HT-29 (cell line): ENCODE measurements around the gene SLC16A4. TPM values are rescaled to one million over a fixed set of nuclear protein-coding genes. Genes with fewer than 3 reads are reported as not detected.
A peak's percentile ranks its signal among the peaks of the same experiment; 100 is the strongest.

ENCODE experiments used
- DNase-seq: peaks from one replicate; pipeline ENCODE4 v3.0.0-alpha.2; 2015; ENCODE audit warnings: low spot score
- total RNA-seq: library from RNA; depleted of rRNA; stranded (reverse); fragments of >200 nt; shearing (Covaris generic); gene quantifications from 2 replicates; pipeline ENCODE4 v1.2.3, GENCODE V29; 2014

SLC16A4 gene
- total RNA-seq, 1 experiment from 2014 or later: 4.8 TPM

DNA sequence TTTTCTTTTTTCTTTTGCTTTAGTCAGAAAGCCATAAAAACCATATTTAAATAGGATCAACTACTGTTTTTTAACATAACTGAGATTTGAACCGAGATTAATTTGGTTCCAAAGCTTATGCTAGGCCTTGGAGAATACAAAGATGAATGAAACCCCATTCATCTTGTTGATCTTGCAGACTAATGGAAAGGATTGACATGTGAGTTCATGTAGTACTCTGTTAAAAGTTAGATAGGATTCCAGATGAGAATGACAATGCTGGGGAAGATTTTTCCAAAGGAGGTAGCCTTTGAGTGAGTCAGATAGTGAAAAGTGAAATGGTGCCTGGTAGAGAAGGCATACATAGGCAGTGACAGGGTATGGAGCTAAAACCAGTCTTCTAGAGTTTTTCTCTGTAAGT, 29.0 kb downstream of the SLC16A4 start:
- DNase-seq: no peak

DNA sequence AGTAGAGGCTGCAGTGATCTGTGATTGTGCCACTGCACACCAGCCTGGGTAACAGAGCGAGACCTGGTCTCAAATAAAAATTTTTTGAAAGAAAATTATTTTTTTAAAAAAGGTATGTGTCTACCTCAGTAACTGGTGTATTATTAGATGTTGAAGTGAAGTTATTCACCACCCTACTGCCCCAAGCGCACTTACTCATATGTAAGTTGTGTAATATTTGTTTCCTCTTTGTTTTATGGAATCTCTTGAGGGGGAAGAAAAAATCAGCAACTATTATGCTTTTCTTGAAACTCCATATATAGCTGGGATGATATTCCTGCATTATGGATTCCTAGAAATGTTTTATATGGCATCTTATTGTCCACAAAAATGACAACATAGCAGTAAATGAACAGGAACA, 30.4 kb downstream of the SLC16A4 start:
- DNase-seq: no peak

GRCh38 chr1:110356379-110356778, 34.4 kb downstream of the SLC16A4 start:
- peak; percentile 69 for DNase-seq

GRCh38 chr1:110355321-110355720, 35.5 kb downstream of the SLC16A4 start:
- no peak for DNase-seq

DNA sequence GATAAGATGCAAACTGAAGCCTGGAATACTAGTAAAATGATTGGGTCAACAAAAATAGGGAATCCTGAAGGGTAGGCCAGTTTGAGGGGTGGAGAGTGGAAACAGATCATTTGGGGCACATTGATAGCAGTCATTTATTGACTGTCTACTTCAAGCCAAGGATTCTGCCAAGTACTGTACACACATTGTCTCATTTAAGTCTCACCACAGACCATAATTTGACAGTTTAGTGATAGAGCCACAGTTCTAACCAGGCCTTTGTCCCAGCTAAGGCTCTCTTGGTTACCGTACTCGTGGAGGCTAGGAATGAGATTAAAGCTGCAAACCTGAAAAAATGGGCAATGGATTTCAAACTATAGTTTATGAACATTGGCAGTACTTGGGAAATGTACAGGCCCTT, 40.5 kb downstream of the SLC16A4 start:
- no peak for DNase-seq

GRCh38 chr1:110348771-110349170, 42.1 kb downstream of the SLC16A4 start:
- DNase-seq: no peak

GRCh38 chr1:110348050-110348449, 42.8 kb downstream of the SLC16A4 start:
- no peak for DNase-seq

DNA sequence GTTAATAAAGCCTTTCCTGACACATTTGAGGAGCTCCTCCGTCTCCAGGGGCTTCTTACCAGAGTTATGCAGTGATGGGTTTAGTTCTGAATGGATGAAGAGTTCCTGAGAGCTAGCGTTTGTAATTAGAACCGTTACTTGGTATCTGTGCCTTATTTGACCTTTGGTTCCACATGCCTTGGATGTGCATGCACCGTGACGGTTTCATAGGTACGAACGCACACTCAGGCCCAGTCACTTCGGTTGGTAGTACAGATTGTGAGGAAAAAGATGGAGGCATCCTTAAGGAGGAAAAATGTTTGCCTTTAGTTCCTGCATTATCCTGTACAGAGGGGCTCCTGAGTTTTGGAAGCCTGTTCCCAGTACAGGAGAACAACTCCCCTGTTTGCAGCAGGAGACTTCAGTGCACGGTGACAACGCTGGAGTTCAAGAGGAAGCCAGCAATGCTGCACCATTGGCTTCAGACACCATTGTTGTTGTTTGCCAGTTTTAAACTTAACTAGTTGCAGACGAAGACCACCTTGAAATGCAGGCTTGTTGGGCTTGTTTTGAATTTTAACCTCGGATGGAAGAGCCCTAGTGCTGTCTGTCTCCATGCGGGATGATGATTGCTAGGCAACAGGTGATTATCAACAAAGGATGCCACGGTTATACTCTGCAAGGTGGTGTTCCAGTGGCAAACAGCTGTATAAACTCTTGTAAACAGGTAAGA, 43.5 kb downstream of the SLC16A4 start:
- DNase-seq: no peak

GRCh38 chr1:110346690-110347089, 44.1 kb downstream of the SLC16A4 start:
- DNase-seq: no peak

- no peak for DNase-seq
These were observed 45.3 kb downstream of the SLC16A4 start for GRCh38 chr1:110345480-110345879.

DNA sequence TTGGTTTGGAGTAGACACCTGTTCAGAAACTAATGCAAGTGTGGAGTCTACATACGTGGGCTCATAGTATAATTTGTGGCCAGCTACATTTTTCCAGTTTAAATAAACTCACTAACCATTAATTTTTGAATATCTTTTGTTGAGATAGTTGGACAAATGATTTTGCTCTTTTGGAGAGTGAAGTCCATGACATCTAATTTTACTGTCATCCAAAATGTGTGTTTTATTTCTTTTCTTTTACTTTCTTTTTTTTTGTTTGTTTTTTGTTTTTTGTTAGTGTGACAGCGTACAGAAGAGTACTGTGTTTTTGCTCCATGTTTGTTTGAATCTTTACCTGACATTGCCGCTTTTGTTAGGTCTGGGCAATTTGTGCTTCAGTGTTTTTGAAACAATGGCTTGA, 46.7 kb downstream of the SLC16A4 start:
- no peak for DNase-seq

DNA sequence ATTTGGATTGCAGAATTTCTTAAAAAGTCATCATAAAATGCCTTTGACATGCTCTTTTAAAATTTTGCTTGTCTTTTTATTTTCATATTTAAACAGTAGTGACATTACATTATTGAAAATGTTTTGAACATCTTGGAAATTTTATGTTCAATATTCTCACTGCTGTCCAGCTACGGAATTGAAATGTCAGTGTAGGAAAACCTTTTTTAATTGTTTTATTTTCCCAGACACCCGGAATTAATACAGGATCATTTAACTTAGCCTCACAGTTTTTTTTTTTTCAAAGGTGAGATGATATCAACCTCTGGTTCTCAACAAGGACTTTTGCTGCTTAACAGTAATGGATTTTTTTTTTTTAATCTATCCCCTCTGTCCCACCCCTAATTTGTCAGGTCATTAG, 47.6 kb downstream of the SLC16A4 start:
- DNase-seq: no peak

- DNase-seq: no peak
These were observed 48.9 kb downstream of the SLC16A4 start for GRCh38 chr1:110341872-110342331.

GRCh38 chr1:110341146-110341871, 49.5 kb downstream of the SLC16A4 start:
- no peak for DNase-seq

DNA sequence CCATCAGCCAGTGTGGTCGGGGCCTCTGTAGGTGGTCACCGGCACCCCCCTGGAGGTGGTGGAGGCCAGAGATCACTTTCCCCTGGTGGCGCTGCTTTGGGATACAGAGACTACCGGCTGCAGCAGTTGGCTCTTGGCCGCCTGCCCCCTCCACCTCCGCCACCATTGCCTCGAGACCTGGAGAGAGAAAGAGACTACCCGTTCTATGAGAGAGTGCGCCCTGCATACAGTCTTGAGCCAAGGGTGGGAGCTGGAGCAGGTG, 50.7 kb downstream of the SLC16A4 start:
- DNase-seq: no peak

GRCh38 chr1:110339407-110340206, 51.2 kb downstream of the SLC16A4 start:
- peak; percentile 53 for DNase-seq

DNA sequence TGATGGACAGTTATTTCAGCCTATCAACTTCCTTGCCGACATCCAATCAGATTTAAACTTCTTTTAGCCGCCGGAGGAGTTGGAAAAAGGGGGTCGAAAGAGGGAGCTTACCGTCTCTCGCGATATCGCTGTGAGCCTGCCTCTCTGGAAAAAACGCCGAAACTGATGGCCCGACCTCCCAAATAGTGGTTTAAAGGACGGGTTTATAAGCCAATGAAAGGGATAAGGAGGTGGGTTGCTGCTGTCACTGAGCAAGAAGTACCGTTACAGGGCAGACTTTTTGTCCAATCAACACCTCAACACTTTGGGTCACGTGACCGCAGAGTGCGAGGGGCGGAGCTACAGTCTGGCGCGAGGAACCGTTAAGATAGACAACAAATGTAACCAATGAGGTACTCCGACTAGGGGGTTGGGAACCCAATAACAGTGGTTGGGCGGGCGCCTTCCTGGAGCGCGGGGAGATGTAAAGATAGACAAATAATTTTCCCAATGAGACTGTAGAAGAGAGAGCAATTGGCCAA, 51.9 kb downstream of the SLC16A4 start, which contains the start of gene RBM15:
Gene RBM15, plus strand, starts transcription at position 492 of the 521 bp plus-strand sequence. Its CDS starts 29 bp downstream, at position 521.
- peak; percentile 99 for DNase-seq

DNA sequence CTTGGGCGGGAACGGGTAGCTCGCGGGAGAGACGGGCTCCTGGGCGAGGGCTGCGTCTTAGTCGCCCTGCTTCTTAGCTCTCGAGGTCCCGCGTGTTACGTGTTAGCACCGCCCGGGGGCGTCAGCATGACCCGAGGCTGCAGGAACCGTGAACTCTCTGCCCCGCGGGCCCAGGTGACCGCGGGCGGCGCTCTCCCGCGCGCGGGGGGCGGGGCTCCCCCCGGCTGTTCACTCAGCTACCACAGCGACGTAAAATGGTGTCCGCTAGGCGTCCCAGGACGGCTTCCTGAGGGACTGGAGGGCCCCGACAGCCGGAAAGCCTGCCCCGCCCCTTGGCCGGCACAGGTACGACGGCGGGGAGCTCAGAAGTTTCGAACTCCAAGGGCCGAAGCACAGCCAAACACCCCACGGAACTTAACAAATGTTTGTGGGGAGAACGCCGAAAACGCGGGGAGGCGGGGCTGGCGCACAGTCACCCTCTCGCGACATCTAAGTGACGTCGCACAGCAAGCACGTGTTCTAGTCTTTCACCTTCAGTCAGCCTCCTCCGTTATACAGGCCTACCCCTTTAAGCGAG, 52.4 kb downstream of the SLC16A4 start:
- peak; percentile 92 for DNase-seq

DNA sequence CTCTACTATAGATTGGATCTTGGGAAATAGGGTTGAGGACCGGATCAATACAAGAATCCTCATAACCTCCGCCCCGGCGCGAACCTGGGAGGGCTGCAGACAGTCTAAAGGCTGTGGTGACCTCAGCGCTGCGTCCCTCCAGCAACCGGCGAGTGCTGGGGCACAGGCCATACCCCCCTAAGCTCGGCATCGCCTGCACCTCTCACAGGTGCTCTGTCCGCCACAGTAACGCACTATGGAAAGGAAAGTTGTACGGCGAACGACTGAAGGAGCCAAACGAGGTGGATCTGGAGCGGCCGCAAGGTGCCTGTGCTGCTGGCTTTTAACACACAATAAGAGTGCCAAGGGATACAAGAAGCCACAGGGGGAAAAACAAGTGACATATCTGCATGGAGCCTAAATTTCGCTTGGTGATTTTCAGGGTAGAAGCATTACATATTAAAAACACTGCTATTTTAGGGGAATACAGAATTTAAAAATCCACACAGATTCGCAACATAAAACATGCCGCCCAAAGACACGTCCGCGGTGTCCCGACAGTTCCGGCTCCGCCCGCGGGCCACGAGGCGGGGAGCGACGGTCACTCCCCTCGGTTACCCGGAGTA, 53.0 kb downstream of the SLC16A4 start:
- DNase-seq: peak; percentile 72

DNA sequence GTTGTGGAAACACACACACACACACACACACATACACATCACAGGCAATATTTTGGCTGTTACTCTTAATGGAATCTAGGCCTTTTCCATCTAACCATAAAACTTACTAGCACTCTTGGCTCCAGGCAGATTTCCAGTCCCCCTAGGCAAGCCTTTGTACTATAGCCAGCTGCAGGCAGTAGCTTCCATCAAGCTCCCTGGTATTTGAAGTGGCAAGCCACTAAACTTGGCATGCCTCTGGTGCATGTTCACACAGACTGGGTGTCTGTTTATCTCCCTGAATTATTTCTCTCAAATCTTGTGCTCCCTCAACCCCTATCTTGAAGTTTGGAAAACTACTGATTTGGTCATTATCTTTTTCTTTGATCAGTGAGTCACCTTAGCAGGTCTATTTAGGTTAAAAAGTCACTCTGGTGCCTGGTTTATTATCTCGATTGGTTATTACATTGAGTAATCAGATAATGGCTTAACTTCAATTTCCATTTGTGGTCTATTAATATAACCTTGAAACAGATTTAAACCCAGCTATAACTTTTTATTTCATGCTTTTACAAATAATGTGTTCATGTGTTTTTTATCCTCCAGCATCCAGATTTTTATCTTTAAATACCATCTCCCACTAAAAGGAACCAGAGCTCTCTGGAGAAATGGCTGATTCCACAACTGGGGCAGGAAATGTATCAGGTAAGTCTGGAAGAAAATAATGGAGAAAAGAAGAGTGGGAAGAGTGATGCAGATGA, 54.4 kb downstream of the SLC16A4 start:
- peak; percentile 36 for DNase-seq

DNA sequence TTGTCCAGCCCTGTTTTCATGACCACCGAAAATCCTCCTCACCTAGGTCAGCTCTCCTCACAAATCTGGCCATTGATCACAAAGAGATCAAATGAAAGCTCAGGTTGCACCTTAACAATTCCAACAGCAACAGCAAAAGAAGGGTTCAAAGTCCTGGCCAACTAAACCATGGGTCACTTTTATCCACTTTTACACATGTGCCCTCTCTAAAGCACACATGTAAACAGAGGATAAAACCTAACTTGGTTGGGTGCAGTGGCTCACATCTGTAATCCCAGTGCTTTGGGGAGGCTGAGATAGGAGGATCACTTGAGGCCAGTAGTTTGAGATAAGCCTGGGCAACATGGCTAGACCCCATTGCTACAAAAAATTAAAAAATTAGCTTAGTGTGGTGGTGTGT, 55.6 kb downstream of the SLC16A4 start:
- no peak for DNase-seq
